Measurements from ENCODE around the gene SLC10A7. TPM values are rescaled to one million over a fixed set of nuclear protein-coding genes. Genes with fewer than 3 reads are reported as not detected.

SLC10A7 gene
- total and polyA plus RNA-seq, 2 donors (not counting 1 experiment from before 2014, with no cell fraction given): 5.7 to 18.3 TPM

- Histone ChIP-seq H4K20me1 (ENCODE audit: control insufficient read depth, insufficient read depth, low read length, poor library complexity, severe bottlenecking) (no peaks in the 10 kb centered on the region), H3K4me3 (ENCODE audit: control extremely low read depth in 1 of 5, extremely low read depth in 1 of 5, insufficient read depth in 1 of 5, low read depth in 2 of 5, low read length in 4 of 5) (no peak overlapping the region), H3K9ac (ENCODE audit: low read length) (no peak overlapping the region), H3K9me3 (ENCODE audit: control extremely low read depth in 1 of 3, control insufficient read depth in 2 of 3, insufficient read depth in 1 of 3, low read length in 2 of 3) (peaks cover 0 to 5% (median 0%) of the 10 kb centered on the region in 3 donors), H3K27ac (ENCODE audit: low read length in 2 of 2) (no peak overlapping the region), H3K4me1 (ENCODE audit: control insufficient read depth in 2 of 2, insufficient read depth in 2 of 2, low read length in 2 of 2) (peaks cover 7 to 11% of the 10 kb centered on the region in 2 donors), H3K27me3 (replicated peaks in 1 of 4; ENCODE audit: control extremely low read depth in 1 of 4, control insufficient read depth in 3 of 4, insufficient read depth in 4 of 4, low read length in 3 of 4) (no peaks in the 10 kb centered on the region), H3K4me2 (replicated peaks; ENCODE audit: low read depth, low read length, poor library complexity, severe bottlenecking) (no peak overlapping the region), H3K36me3 (replicated peaks in 1 of 2; ENCODE audit: control extremely low read depth in 1 of 2, control insufficient read depth in 1 of 2, extremely low read depth in 1 of 2, insufficient read depth in 2 of 2, low read length in 1 of 2) (peaks cover 0 to 2% of the 10 kb centered on the region in 2 experiments), H3K79me2 (ENCODE audit: control insufficient read depth, insufficient read depth, low read length) (no peaks in the 10 kb centered on the region), H2AFZ (ENCODE audit: insufficient read depth, low read depth, low read length, poor library complexity, severe bottlenecking) (no peak overlapping the region)
- 100% methylated on average over 1 of the region's 4 CpGs for WGBS (ENCODE audit: insufficient coverage)
- ChIA-PET CTCF (interaction anchor here (1.1 to 1.2 kb wide), 2 partner anchors 14 to 766 kb away, joined by 3 to 4 read pairs; no protein-coding TSS in a partner anchor), POLR2A (no interaction called here)
- intact Hi-C loops (cut with micrococcal nuclease): no loop called here
- Mint-ChIP-seq H3K4me1 (no peaks in the 10 kb centered on the region), H3K27ac (no peak overlapping the region), H3K27me3 (no peaks in the 10 kb centered on the region), H3K4me3 (no peak overlapping the region), H3K9me3 (ENCODE audit: insufficient read depth) (no peaks in the 10 kb centered on the region)
- TF ChIP-seq CTCF (IDR thresholded peaks at IDR 0.05): no peak
- TF ChIP-seq EZH2 (IDR thresholded peaks at IDR 0.05; ENCODE audit: borderline replicate concordance, insufficient read depth, low read depth, low read length, poor library complexity, severe bottlenecking): no peak
- DNase-seq: no peak
- no peak for ATAC-seq (ENCODE audit: low read depth)
Observed at GRCh38 chr4:146330392-146330791, 191.3 kb downstream of the SLC10A7 start.

GRCh38 chr4:146329050-146329716 is 192.6 kb downstream of the SLC10A7 start:
- H3K79me2 ChIP-seq (ENCODE audit: control insufficient read depth, insufficient read depth, low read length): no peaks in the 10 kb centered on the region
- Mint-ChIP-seq H3K9me3 (ENCODE audit: insufficient read depth) (no peaks in the 10 kb centered on the region), H3K4me1 (no peaks in the 10 kb centered on the region), H3K4me3 (no peak overlapping the region), H3K27me3 (no peaks in the 10 kb centered on the region), H3K27ac (no peak overlapping the region)
- no peak overlapping the region for H2AFZ ChIP-seq (ENCODE audit: insufficient read depth, low read depth, low read length, poor library complexity, severe bottlenecking)
- no peak overlapping the region for H3K4me2 ChIP-seq (replicated peaks; ENCODE audit: low read depth, low read length, poor library complexity, severe bottlenecking)
- H3K9me3 ChIP-seq (ENCODE audit: control extremely low read depth in 1 of 3, control insufficient read depth in 2 of 3, insufficient read depth in 1 of 3, low read length in 2 of 3): peaks cover 0 to 5% (median 0%) of the 10 kb centered on the region in 3 donors
- H3K4me1 ChIP-seq (ENCODE audit: control insufficient read depth in 2 of 2, insufficient read depth in 2 of 2, low read length in 2 of 2): peaks cover 7 to 10% of the 10 kb centered on the region in 2 donors
- CTCF ChIA-PET: interaction anchor here (1.4 kb wide), 1 partner anchor 9 kb away, joined by 4 read pairs; no protein-coding TSS in a partner anchor
- no peaks in the 10 kb centered on the region for H4K20me1 ChIP-seq (ENCODE audit: control insufficient read depth, insufficient read depth, low read length, poor library complexity, severe bottlenecking)
- ATAC-seq (ENCODE audit: low read depth) (no peak), DNase-seq (no peak)
- H3K4me3 ChIP-seq (ENCODE audit: control extremely low read depth in 1 of 5, extremely low read depth in 1 of 5, insufficient read depth in 1 of 5, low read depth in 2 of 5, low read length in 4 of 5): no peak overlapping the region
- peaks cover 0 to 2% of the 10 kb centered on the region in 2 experiments for H3K36me3 ChIP-seq (replicated peaks in 1 of 2; ENCODE audit: control extremely low read depth in 1 of 2, control insufficient read depth in 1 of 2, extremely low read depth in 1 of 2, insufficient read depth in 2 of 2, low read length in 1 of 2)
- no peak overlapping the region for H3K27ac ChIP-seq (ENCODE audit: low read length in 2 of 2)
- intact Hi-C loops (cut with micrococcal nuclease): no loop called here
- POLR2A ChIA-PET: no interaction called here
- no peak overlapping the region for H3K9ac ChIP-seq (ENCODE audit: low read length)
- no peaks in the 10 kb centered on the region for H3K27me3 ChIP-seq (replicated peaks in 1 of 4; ENCODE audit: control extremely low read depth in 1 of 4, control insufficient read depth in 3 of 4, insufficient read depth in 4 of 4, low read length in 3 of 4)
- no peak for TF ChIP-seq CTCF (IDR thresholded peaks at IDR 0.05)
- no peak for TF ChIP-seq EZH2 (IDR thresholded peaks at IDR 0.05; ENCODE audit: borderline replicate concordance, insufficient read depth, low read depth, low read length, poor library complexity, severe bottlenecking)

Measured in B cell (primary cell).